PC-9 (cell line): ENCODE data around the gene DOCK2.

Source experiments
- CTCF ChIP-seq: fragments of 200-600 bp; sonication (generic); conservative IDR thresholded peaks from 2 replicates; pipeline ENCODE4 v1.6.1; 2017; ENCODE audit warnings: mixed run types, antibody characterized with exemption, mild to moderate bottlenecking, moderate library complexity
- EZH2 ChIP-seq: fragments of 200-600 bp; sonication (generic); IDR thresholded peaks from 2 replicates; pipeline ENCODE4 v1.8.0; 2017; ENCODE audit warnings: antibody characterized with exemption, low read depth

GRCh38 chr5:170076739-170077138, 439.7 kb downstream of the DOCK2 start:
- TF ChIP-seq CTCF (no peak), EZH2 (no peak)
